ENCODE data around the gene RHBDF2. TPM values are rescaled to one million over a fixed set of nuclear protein-coding genes. Genes with fewer than 3 reads are reported as not detected.

RHBDF2 gene
- total and polyA plus RNA-seq, 7 experiments from 2014 or later = 2.9 to 119 (median 31.4) TPM

GRCh38 chr17:76472258-76472645 lies 29.0 kb downstream of the RHBDF2 start:
- peaks cover 0 to 11% (median 5%) of the 10 kb centered on the region in 5 donors for H3K36me3 Mint-ChIP-seq
- peaks cover 0 to 3% (median 0%) of the 10 kb centered on the region in 7 donors for H3K4me1 Mint-ChIP-seq
- intact Hi-C loops (cut with micrococcal nuclease) = no loop called here
- Histone ChIP-seq H3K4me1 (ENCODE audit: control insufficient read depth in 2 of 2, insufficient read depth in 2 of 2, low read length in 2 of 2) (no peaks in the 10 kb centered on the region), H3K27ac (ENCODE audit: low read depth, low read length) (no peak overlapping the region), H3K36me3 (ENCODE audit: control insufficient read depth in 2 of 3, insufficient read depth in 3 of 3, low read length in 3 of 3) (peaks cover 0 to 40% (median 3%) of the 10 kb centered on the region in 3 experiments), H3K9me3 (ENCODE audit: control insufficient read depth in 2 of 3, low read length in 3 of 3) (no peaks in the 10 kb centered on the region), H3K27me3 (ENCODE audit: control insufficient read depth in 2 of 2, insufficient read depth in 2 of 2, low read length in 2 of 2) (no peaks in the 10 kb centered on the region), H3K4me3 (ENCODE audit: low read length) (no peak overlapping the region)
- no peaks in the 10 kb centered on the region for H3K9me3 Mint-ChIP-seq
- ATAC-seq (no peak), DNase-seq (no peak)
- CTCF ChIA-PET = no interaction called here
- H3K27me3 Mint-ChIP-seq = no peaks in the 10 kb centered on the region
- POLR2A ChIA-PET = no interaction called here
- H3K4me3 Mint-ChIP-seq = no peak overlapping the region
- no peak overlapping the region for H3K27ac Mint-ChIP-seq

- DNase-seq (no peak), ATAC-seq (no peak)
- Histone ChIP-seq H3K4me1 (ENCODE audit: control insufficient read depth in 2 of 2, insufficient read depth in 2 of 2, low read length in 2 of 2) (no peaks in the 10 kb centered on the region), H3K27ac (ENCODE audit: low read depth, low read length) (no peak overlapping the region), H3K9me3 (ENCODE audit: control insufficient read depth in 2 of 3, low read length in 3 of 3) (no peaks in the 10 kb centered on the region), H3K27me3 (ENCODE audit: control insufficient read depth in 2 of 2, insufficient read depth in 2 of 2, low read length in 2 of 2) (no peaks in the 10 kb centered on the region), H3K36me3 (ENCODE audit: control insufficient read depth in 2 of 3, insufficient read depth in 3 of 3, low read length in 3 of 3) (peaks cover 0 to 38% (median 3%) of the 10 kb centered on the region in 3 experiments), H3K4me3 (ENCODE audit: low read length) (no peak overlapping the region)
- intact Hi-C loops (cut with micrococcal nuclease) = no loop called here
- H3K36me3 Mint-ChIP-seq = peaks cover 0 to 11% (median 5%) of the 10 kb centered on the region in 5 donors
- CTCF ChIA-PET = no interaction called here
- POLR2A ChIA-PET = no interaction called here
- peak overlapping the region in 2 of 9 donors; percentile 45 to 56 for H3K27ac Mint-ChIP-seq
- H3K4me1 Mint-ChIP-seq = peaks cover 0 to 3% (median 0%) of the 10 kb centered on the region in 7 donors
- H3K4me3 Mint-ChIP-seq = no peak overlapping the region
- H3K27me3 Mint-ChIP-seq = no peaks in the 10 kb centered on the region
- H3K9me3 Mint-ChIP-seq = no peaks in the 10 kb centered on the region
Measured at GRCh38 chr17:76471498-76472257, 29.5 kb downstream of the RHBDF2 start.

DNA sequence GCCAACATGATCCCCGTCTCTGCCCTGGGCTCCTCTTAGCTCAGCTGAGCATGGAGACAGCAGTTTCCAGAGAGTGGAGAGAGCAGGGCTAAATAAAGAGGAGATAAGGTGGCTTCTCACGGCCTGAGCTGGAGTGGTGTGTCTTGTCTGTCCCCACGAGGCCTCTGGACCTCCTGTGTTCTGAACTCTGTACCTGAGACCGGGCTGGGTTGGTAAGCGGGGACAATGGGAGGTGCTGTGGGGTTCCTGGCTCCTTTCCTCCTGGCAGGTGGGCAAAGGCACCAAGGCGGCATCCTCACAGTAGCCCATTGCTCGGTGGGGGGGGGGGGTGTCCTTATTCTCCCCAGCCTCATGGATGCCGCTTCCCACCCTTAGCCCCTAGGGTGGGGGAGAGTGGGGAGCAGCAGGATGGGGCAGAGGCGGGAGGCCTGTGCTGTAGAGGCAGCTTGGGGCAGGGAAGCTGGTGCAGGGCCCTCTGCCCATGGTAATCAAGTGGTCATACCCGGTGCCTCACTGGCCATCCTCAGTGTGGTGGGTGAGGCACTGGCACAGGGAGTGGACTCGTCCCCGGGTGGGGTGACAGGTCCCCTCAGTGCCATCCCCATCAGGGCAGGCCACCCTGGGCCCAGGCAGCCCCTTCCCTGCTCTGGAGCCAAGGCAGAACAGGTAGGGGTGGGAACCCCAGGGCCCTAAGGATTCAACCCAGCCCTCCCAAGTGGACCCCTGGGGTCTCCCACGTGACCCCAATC lies 31.1 kb downstream of the RHBDF2 start:
- CTCF ChIA-PET = interaction anchor here (0.8 kb wide), 1 partner anchor 34 kb away, joined by 3 read pairs; no protein-coding TSS in a partner anchor
- Mint-ChIP-seq H3K9me3 (no peaks in the 10 kb centered on the region), H3K27ac (no peak overlapping the region), H3K4me3 (no peak overlapping the region), H3K27me3 (peaks cover 0 to 2% (median 0%) of the 10 kb centered on the region in 5 donors), H3K4me1 (peaks cover 0 to 9% (median 4%) of the 10 kb centered on the region in 7 donors), H3K36me3 (peaks cover 0 to 11% (median under 1%) of the 10 kb centered on the region in 5 donors)
- intact Hi-C loops (cut with micrococcal nuclease) = loop anchor here in 1 of 2 donors (5.0 kb wide), 1 partner anchor 597 kb away; no protein-coding TSS in a partner anchor
- Histone ChIP-seq H3K27me3 (ENCODE audit: control insufficient read depth in 2 of 2, insufficient read depth in 2 of 2, low read length in 2 of 2) (no peaks in the 10 kb centered on the region), H3K36me3 (ENCODE audit: control insufficient read depth in 2 of 3, insufficient read depth in 3 of 3, low read length in 3 of 3) (peaks cover 0 to 37% (median 3%) of the 10 kb centered on the region in 3 experiments), H3K27ac (ENCODE audit: low read depth, low read length) (no peak overlapping the region), H3K4me1 (ENCODE audit: control insufficient read depth in 2 of 2, insufficient read depth in 2 of 2, low read length in 2 of 2) (no peaks in the 10 kb centered on the region), H3K4me3 (ENCODE audit: low read length) (no peak overlapping the region), H3K9me3 (ENCODE audit: control insufficient read depth in 2 of 3, low read length in 3 of 3) (no peaks in the 10 kb centered on the region)
- ATAC-seq (no peak), DNase-seq (no peak)
- POLR2A ChIA-PET = no interaction called here

DNA sequence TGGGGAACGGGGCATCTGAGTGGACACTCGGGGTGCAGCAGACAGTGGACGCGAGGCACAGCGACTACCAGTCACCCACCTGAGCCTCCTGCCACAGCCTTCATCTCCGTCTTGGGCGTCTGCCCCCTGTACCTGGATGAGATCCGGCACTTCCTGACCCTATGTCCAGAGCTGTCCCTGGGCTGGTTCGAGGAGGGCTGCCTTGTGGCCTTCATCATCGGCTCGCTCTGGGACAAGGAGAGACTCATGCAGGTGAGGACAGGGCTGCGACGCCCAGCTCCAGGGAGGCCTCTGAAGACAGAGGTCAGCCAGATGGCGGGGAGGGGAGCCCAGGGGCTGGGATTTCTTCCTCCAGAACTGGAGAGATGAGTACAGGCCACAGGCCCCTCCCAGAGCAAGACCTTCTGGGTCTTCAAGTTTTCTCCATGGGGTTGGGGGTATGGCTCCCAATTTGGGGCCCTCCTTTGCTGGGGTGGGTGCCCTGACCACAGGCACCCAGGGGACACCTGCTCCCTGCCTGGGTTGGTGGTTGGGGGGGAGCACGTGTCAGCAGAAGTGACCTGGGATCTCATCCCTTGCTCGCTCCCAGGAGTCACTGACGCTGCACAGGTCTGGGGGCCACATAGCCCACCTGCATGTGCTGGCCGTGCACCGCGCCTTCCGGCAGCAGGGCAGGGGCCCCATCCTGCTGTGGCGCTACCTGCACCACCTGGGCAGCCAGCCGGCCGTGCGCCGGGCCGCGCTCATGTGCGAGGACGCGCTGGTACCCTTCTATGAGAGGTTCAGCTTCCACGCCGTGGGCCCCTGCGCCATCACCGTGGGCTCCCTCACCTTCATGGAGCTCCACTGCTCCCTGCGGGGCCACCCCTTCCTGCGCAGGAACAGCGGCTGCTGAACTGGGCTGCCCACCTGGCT lies 31.9 kb downstream of the RHBDF2 start:
- Histone ChIP-seq H3K9me3 (ENCODE audit: control insufficient read depth in 2 of 3, low read length in 3 of 3) (no peaks in the 10 kb centered on the region), H3K27me3 (ENCODE audit: control insufficient read depth in 2 of 2, insufficient read depth in 2 of 2, low read length in 2 of 2) (no peaks in the 10 kb centered on the region), H3K4me1 (ENCODE audit: control insufficient read depth in 2 of 2, insufficient read depth in 2 of 2, low read length in 2 of 2) (no peaks in the 10 kb centered on the region), H3K36me3 (ENCODE audit: control insufficient read depth in 2 of 3, insufficient read depth in 3 of 3, low read length in 3 of 3) (peaks cover 0 to 37% (median 3%) of the 10 kb centered on the region in 3 experiments), H3K4me3 (ENCODE audit: low read length) (no peak overlapping the region), H3K27ac (ENCODE audit: low read depth, low read length) (no peak overlapping the region)
- H3K27me3 Mint-ChIP-seq = peaks cover 0 to 3% (median 0%) of the 10 kb centered on the region in 5 donors
- peaks cover 0 to 11% (median 0%) of the 10 kb centered on the region in 5 donors for H3K36me3 Mint-ChIP-seq
- H3K4me3 Mint-ChIP-seq = no peak overlapping the region
- H3K9me3 Mint-ChIP-seq = peaks cover 0 to 2% (median 0%) of the 10 kb centered on the region in 11 donors
- DNase-seq = no peak
- intact Hi-C loops (cut with micrococcal nuclease) = loop anchor here in 1 of 2 donors (5.0 kb wide), 1 partner anchor 598 kb away; no protein-coding TSS in a partner anchor
- H3K4me1 Mint-ChIP-seq = peaks cover 0 to 9% (median 4%) of the 10 kb centered on the region in 7 donors
- POLR2A ChIA-PET = no interaction called here
- H3K27ac Mint-ChIP-seq = no peak overlapping the region
- CTCF ChIA-PET = interaction anchor here (0.6 to 0.8 kb wide), 2 partner anchors 35 to 223 kb away, joined by 3 read pairs; no protein-coding TSS in a partner anchor
- ATAC-seq = no peak

- H3K4me1 Mint-ChIP-seq = peaks cover 0 to 9% (median 4%) of the 10 kb centered on the region in 7 donors
- H3K4me3 Mint-ChIP-seq = no peak overlapping the region
- Histone ChIP-seq H3K27ac (ENCODE audit: low read depth, low read length) (no peak overlapping the region), H3K36me3 (ENCODE audit: control insufficient read depth in 2 of 3, insufficient read depth in 3 of 3, low read length in 3 of 3) (peaks cover 0 to 31% (median 3%) of the 10 kb centered on the region in 3 experiments), H3K4me1 (ENCODE audit: control insufficient read depth in 2 of 2, insufficient read depth in 2 of 2, low read length in 2 of 2) (no peaks in the 10 kb centered on the region), H3K27me3 (ENCODE audit: control insufficient read depth in 2 of 2, insufficient read depth in 2 of 2, low read length in 2 of 2) (no peaks in the 10 kb centered on the region), H3K4me3 (ENCODE audit: low read length) (no peak overlapping the region), H3K9me3 (ENCODE audit: control insufficient read depth in 2 of 3, low read length in 3 of 3) (no peaks in the 10 kb centered on the region)
- H3K36me3 Mint-ChIP-seq = peaks cover 0 to 11% (median 0%) of the 10 kb centered on the region in 5 donors
- ATAC-seq (no peak), DNase-seq (no peak)
- H3K27ac Mint-ChIP-seq = no peak overlapping the region
- H3K27me3 Mint-ChIP-seq = peaks cover 0 to 4% (median 0%) of the 10 kb centered on the region in 5 donors
- ChIA-PET CTCF (interaction anchor here (2.5 to 2.7 kb wide), 2 partner anchors 33 to 77 kb away, joined by 14 to 36 read pairs; partner anchors contain the start of gene RHBDF2), POLR2A (interaction anchor here (0.6 kb wide), 1 partner anchor 98 kb away, joined by 3 read pairs; no protein-coding TSS in a partner anchor)
- intact Hi-C loops (cut with micrococcal nuclease) = loop anchor here in 1 of 2 donors (5.0 kb wide), 1 partner anchor 599 kb away; no protein-coding TSS in a partner anchor
- H3K9me3 Mint-ChIP-seq = peaks cover 0 to 2% (median 0%) of the 10 kb centered on the region in 11 donors
Measured at GRCh38 chr17:76468634-76469010, 32.6 kb downstream of the RHBDF2 start.

All from naive thymus-derived CD4-positive, alpha-beta T cell (primary cell).